SK-N-SH treated with all-trans-retinoic acid at 6 μM for 48 hours (cell line): ENCODE measurements around the gene CD63.

Source experiments
- ATAC-seq: fragments of 200-7000 bp; cut with Tn5 transposase; 3 replicates; pipeline ENCODE4 v1.9.1; 2020; ENCODE audit warnings: mild to moderate bottlenecking, moderate library complexity
- ARNTL ChIP-seq: fragments of 450-650 bp; formaldehyde crosslinking; IDR thresholded peaks from 2 replicates; pipeline ENCODE4 v1.5.0; 2020; ENCODE audit warnings: low read depth, mild to moderate bottlenecking, moderate library complexity, borderline replicate concordance
- CSDC2 ChIP-seq: fragments of 250-450 bp; sonication (Bioruptor Pico); IDR thresholded peaks from 2 replicates; pipeline ENCODE4 v1.5.0; 2020; ENCODE audit warnings: mild to moderate bottlenecking, moderate library complexity
- ESRRG ChIP-seq: fragments of 250-450 bp; sonication (Bioruptor Pico); IDR thresholded peaks from 2 replicates; pipeline ENCODE4 v1.6.1; 2021; ENCODE audit warnings: mild to moderate bottlenecking
- GLIS3 ChIP-seq: fragments of 250-450 bp; sonication (Bioruptor Pico); IDR thresholded peaks from 2 replicates; pipeline ENCODE4 v1.5.0; 2020; ENCODE audit warnings: mild to moderate bottlenecking, moderate library complexity
- ISL1 ChIP-seq: fragments of 250-450 bp; sonication (Bioruptor Pico); IDR thresholded peaks from 2 replicates; pipeline ENCODE4 v2.1.2; 2022; ENCODE audit warnings: mild to moderate bottlenecking, moderate library complexity
- OSR1 ChIP-seq: fragments of 250-450 bp; sonication (Bioruptor Pico); IDR thresholded peaks from 2 replicates; pipeline ENCODE4 v1.8.0; 2022; ENCODE audit warnings: moderate library complexity, mild to moderate bottlenecking, inconsistent platforms
- SNAI2 ChIP-seq: fragments of 250-450 bp; sonication (Bioruptor Pico); IDR thresholded peaks from 2 replicates; pipeline ENCODE4 v1.5.0; 2020; ENCODE audit warnings: mild to moderate bottlenecking, moderate library complexity
- TCF4 ChIP-seq: fragments of 250-450 bp; sonication (Bioruptor Pico); IDR thresholded peaks from 2 replicates; pipeline ENCODE4 v1.8.0; 2021; ENCODE audit warnings: mild to moderate bottlenecking, moderate library complexity, borderline replicate concordance
- TOX ChIP-seq: fragments of 250-450 bp; sonication (Bioruptor Pico); IDR thresholded peaks from 2 replicates; pipeline ENCODE4 v1.8.0; 2021; ENCODE audit warnings: mild to moderate bottlenecking, moderate library complexity, borderline replicate concordance
- ZC3H10 ChIP-seq: fragments of 250-450 bp; sonication (Bioruptor Pico); IDR thresholded peaks from 2 replicates; pipeline ENCODE4 v1.5.1; 2021; ENCODE audit warnings: mild to moderate bottlenecking, moderate library complexity
- ZFP3 ChIP-seq: fragments of 250-450 bp; sonication (Bioruptor Pico); IDR thresholded peaks from 2 replicates; pipeline ENCODE4 v1.5.0; 2020; ENCODE audit warnings: mild to moderate bottlenecking, moderate library complexity
- ZFP30 ChIP-seq: fragments of 450-650 bp; formaldehyde crosslinking; IDR thresholded peaks from 2 replicates; pipeline ENCODE4 v1.5.0; 2022; ENCODE audit warnings: mild to moderate bottlenecking, moderate library complexity
- ZNF565 ChIP-seq: fragments of 450-650 bp; formaldehyde crosslinking; conservative IDR thresholded peaks from 2 replicates; pipeline ENCODE4 v1.5.0; 2020; ENCODE audit warnings: low read depth, mild to moderate bottlenecking, moderate library complexity
- ZNF70 ChIP-seq: fragments of 450-650 bp; formaldehyde crosslinking; IDR thresholded peaks from 2 replicates; pipeline ENCODE4 v1.5.0; 2020; ENCODE audit warnings: mild to moderate bottlenecking, moderate library complexity
- ZNF8 ChIP-seq: fragments of 450-650 bp; formaldehyde crosslinking; IDR thresholded peaks from 2 replicates; pipeline ENCODE4 v1.5.0; 2020; ENCODE audit warnings: mild to moderate bottlenecking, moderate library complexity
- TF ChIP-seq, protein P1 (sequence below): fragments of 250-450 bp; sonication (Bioruptor Pico); IDR thresholded peaks from 2 replicates; pipeline ENCODE4 v1.8.0; 2021; ENCODE audit warnings: low read depth, mild to moderate bottlenecking, moderate library complexity, borderline replicate concordance
- TF ChIP-seq, protein P2 (sequence below): fragments of 250-450 bp; sonication (Bioruptor Pico); IDR thresholded peaks from 2 replicates; pipeline ENCODE4 v1.5.0; 2020; ENCODE audit warnings: mild to moderate bottlenecking, moderate library complexity
- TF ChIP-seq, protein P3 (sequence below): fragments of 250-450 bp; sonication (Bioruptor Pico); IDR thresholded peaks from 2 replicates; pipeline ENCODE4 v1.5.1; 2021; ENCODE audit warnings: mild to moderate bottlenecking, moderate library complexity
- TF ChIP-seq, protein P4 (sequence below): fragments of 250-450 bp; sonication (Bioruptor Pico); IDR thresholded peaks from 2 replicates; pipeline ENCODE4 v1.5.1; 2020; ENCODE audit warnings: low read depth, mild to moderate bottlenecking, moderate library complexity
- TF ChIP-seq, protein P5 (sequence below): fragments of 250-450 bp; sonication (Bioruptor Pico); IDR thresholded peaks from 2 replicates; pipeline ENCODE4 v1.8.0; 2020; ENCODE audit warnings: mild to moderate bottlenecking, moderate library complexity, borderline replicate concordance

Gene CD63

DNA sequence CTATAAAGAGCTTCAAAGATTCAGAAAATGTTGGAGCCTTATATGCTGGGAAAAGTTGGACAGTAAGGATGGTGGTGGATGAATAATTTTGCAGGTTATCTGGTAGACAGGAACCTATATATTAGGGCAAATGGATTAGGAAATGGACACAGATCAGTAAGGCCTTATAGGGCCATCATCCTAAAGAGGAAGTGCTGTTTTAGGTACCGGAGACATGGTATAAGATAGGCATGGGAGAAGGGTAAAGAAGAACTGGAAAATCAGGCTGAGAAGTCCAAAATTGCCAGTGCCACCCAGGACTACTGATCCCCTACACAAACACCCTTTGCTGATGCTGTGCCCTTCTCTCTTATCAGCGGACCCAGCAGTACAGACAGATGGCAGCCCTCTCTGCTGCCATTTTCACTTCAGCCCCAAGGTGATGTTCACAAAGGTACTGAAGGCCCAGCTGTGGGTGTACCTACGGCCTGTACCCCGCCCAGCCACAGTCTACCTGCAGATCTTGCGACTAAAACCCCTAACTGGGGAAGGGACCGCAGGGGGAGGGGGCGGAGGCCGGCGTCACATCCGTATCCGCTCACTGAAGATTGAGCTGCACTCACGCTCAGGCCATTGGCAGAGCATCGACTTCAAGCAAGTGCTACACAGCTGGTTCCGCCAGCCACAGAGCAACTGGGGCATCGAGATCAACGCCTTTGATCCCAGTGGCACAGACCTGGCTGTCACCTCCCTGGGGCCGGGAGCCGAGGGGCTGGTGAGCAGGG, 19.6 kb upstream of the CD63 start:
- TF ChIP-seq, protein P1, sequence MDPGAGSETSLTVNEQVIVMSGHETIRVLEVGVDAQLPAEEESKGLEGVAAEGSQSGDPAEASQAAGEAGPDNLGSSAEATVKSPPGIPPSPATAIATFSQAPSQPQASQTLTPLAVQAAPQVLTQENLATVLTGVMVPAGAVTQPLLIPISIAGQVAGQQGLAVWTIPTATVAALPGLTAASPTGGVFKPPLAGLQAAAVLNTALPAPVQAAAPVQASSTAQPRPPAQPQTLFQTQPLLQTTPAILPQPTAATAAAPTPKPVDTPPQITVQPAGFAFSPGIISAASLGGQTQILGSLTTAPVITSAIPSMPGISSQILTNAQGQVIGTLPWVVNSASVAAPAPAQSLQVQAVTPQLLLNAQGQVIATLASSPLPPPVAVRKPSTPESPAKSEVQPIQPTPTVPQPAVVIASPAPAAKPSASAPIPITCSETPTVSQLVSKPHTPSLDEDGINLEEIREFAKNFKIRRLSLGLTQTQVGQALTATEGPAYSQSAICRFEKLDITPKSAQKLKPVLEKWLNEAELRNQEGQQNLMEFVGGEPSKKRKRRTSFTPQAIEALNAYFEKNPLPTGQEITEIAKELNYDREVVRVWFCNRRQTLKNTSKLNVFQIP (CRISPR knock-in tag), result no peak
- no peak for TF ChIP-seq ZC3H10 (CRISPR knock-in tag)
- TF ChIP-seq ZNF565 (CRISPR knock-in tag), result no peak
- TF ChIP-seq, protein P2, sequence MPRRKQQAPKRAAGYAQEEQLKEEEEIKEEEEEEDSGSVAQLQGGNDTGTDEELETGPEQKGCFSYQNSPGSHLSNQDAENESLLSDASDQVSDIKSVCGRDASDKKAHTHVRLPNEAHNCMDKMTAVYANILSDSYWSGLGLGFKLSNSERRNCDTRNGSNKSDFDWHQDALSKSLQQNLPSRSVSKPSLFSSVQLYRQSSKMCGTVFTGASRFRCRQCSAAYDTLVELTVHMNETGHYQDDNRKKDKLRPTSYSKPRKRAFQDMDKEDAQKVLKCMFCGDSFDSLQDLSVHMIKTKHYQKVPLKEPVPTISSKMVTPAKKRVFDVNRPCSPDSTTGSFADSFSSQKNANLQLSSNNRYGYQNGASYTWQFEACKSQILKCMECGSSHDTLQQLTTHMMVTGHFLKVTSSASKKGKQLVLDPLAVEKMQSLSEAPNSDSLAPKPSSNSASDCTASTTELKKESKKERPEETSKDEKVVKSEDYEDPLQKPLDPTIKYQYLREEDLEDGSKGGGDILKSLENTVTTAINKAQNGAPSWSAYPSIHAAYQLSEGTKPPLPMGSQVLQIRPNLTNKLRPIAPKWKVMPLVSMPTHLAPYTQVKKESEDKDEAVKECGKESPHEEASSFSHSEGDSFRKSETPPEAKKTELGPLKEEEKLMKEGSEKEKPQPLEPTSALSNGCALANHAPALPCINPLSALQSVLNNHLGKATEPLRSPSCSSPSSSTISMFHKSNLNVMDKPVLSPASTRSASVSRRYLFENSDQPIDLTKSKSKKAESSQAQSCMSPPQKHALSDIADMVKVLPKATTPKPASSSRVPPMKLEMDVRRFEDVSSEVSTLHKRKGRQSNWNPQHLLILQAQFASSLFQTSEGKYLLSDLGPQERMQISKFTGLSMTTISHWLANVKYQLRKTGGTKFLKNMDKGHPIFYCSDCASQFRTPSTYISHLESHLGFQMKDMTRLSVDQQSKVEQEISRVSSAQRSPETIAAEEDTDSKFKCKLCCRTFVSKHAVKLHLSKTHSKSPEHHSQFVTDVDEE (CRISPR knock-in tag), result no peak
- TF ChIP-seq TOX (CRISPR knock-in tag), result no peak
- no peak for TF ChIP-seq ZFP3 (CRISPR knock-in tag)
- TF ChIP-seq ISL1, result no peak
- TF ChIP-seq, protein P3, sequence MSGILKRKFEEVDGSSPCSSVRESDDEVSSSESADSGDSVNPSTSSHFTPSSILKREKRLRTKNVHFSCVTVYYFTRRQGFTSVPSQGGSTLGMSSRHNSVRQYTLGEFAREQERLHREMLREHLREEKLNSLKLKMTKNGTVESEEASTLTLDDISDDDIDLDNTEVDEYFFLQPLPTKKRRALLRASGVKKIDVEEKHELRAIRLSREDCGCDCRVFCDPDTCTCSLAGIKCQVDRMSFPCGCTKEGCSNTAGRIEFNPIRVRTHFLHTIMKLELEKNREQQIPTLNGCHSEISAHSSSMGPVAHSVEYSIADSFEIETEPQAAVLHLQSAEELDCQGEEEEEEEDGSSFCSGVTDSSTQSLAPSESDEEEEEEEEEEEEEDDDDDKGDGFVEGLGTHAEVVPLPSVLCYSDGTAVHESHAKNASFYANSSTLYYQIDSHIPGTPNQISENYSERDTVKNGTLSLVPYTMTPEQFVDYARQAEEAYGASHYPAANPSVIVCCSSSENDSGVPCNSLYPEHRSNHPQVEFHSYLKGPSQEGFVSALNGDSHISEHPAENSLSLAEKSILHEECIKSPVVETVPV (CRISPR knock-in tag), result no peak

DNA sequence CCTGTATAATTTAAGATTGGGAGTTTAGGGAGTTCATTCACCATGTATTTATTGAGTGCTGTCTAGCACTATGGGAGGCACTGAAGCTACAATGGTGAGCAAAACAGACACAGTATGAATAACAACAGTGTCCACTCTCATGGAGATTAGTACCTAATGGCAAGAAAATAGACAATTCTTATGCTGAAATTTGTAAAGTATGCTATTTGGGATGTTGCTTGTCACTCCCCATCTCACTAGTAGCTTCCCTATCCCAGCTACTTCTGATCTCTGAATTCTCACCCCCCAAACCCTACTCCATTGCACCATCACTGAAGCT, 18.1 kb upstream of the CD63 start:
- no peak for TF ChIP-seq SNAI2
- TF ChIP-seq ZNF70 (CRISPR knock-in tag), result no peak
- TF ChIP-seq ISL1, result no peak
- TF ChIP-seq, protein P4, sequence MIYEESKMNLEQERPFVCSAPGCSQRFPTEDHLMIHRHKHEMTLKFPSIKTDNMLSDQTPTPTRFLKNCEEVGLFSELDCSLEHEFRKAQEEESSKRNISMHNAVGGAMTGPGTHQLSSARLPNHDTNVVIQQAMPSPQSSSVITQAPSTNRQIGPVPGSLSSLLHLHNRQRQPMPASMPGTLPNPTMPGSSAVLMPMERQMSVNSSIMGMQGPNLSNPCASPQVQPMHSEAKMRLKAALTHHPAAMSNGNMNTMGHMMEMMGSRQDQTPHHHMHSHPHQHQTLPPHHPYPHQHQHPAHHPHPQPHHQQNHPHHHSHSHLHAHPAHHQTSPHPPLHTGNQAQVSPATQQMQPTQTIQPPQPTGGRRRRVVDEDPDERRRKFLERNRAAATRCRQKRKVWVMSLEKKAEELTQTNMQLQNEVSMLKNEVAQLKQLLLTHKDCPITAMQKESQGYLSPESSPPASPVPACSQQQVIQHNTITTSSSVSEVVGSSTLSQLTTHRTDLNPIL, result no peak
- no peak for TF ChIP-seq ZNF8 (CRISPR knock-in tag)
- TF ChIP-seq ZC3H10 (CRISPR knock-in tag), result no peak
- TF ChIP-seq ZFP30, result no peak
- no peak for TF ChIP-seq CSDC2 (CRISPR knock-in tag)
- TF ChIP-seq, protein P5, sequence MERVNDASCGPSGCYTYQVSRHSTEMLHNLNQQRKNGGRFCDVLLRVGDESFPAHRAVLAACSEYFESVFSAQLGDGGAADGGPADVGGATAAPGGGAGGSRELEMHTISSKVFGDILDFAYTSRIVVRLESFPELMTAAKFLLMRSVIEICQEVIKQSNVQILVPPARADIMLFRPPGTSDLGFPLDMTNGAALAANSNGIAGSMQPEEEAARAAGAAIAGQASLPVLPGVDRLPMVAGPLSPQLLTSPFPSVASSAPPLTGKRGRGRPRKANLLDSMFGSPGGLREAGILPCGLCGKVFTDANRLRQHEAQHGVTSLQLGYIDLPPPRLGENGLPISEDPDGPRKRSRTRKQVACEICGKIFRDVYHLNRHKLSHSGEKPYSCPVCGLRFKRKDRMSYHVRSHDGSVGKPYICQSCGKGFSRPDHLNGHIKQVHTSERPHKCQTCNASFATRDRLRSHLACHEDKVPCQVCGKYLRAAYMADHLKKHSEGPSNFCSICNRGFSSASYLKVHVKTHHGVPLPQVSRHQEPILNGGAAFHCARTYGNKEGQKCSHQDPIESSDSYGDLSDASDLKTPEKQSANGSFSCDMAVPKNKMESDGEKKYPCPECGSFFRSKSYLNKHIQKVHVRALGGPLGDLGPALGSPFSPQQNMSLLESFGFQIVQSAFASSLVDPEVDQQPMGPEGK (CRISPR knock-in tag), result no peak
- TF ChIP-seq, protein P1 (CRISPR knock-in tag), result no peak
- TF ChIP-seq ZFP3 (CRISPR knock-in tag), result no peak
- no peak for TF ChIP-seq GLIS3 (CRISPR knock-in tag)
- TF ChIP-seq OSR1 (CRISPR knock-in tag), result no peak
- TF ChIP-seq ARNTL (CRISPR knock-in tag), result no peak
- TF ChIP-seq ESRRG (CRISPR knock-in tag), result no peak
- no peak for TF ChIP-seq TCF4
- TF ChIP-seq ZNF565 (CRISPR knock-in tag), result no peak
- TF ChIP-seq, protein P2 (CRISPR knock-in tag), result no peak
- no peak for ATAC-seq

More for the DNA sequence above, 19.6 kb upstream of the CD63 start:
- ATAC-seq, result no peak
